ENCODE results near the gene KIF26B.

KIF26B gene

DNA sequence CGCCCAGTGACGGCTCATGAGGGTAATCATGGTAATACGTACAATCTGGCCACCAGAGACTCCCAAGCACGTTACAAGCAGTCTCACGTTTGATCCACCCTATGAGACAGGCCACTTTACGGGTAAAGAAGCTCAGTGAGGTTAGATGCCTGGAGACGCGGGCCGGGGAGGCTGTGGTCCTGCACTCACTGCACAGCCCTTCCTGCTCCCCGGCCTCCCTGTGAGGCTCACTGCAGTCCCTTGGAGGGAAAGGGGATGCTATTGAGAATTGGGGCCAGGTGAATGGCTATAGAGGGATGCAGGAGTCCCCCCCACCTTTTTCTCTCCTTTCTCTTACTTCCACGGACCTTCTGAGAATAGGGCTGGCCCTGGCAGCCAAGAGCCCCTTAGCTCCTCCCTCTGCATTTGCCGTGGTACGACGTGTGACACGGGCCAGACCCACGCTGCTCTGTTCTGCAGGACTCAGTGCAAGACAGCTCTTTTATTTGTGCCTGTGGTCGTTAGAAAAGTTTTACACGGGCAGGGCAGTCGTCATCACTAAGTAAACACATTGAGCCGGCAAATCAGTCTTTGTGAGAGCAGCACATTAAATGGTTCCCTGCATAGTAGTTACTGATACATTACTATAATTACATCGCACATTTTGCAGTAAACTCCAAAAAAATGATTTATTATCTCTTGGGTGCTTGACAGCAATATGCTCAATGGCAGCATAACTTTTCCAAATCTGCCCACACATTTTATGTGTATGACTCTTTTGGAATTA lies 18.8 kb downstream of the KIF26B start:
- peak; percentile 19 for DNase-seq

DNA sequence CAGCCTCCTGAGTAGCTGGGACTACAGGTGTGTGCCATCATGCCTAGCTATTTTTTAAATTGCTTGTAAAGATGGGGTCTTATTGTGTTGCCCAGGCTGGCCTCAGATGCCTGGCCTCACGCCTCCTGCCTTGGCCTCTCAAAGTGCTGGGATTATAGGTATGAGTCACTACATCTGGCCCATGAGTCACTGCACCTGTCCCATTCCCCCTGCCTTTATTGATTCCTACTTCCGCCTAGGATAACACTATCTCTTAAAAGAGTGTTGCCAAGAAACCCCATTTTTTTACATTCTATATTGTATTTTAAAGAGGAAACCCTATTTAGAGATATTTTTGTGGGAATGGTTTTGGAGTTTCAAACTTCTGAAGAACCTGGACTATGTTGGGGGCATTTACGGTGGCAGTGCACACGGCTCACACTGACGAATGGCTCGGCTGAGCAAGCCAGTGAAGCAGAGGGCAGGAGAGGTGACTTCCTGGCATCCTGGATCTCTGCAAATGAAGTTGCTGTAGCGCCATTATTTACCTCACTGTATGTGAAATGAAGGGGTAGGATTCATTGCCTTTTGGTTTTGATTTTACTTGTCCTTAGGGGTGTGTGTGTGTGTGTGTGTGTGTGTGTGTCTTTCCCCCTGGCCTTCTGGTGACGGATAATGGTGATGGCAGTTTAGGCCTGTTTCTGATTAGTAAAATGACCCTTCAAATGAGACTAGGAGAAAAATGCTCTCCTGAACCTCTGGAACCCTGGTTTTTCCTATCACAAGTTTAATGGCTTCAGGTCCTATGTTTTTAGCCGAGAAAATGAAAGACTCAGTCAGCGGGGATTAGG lies 22.5 kb downstream of the KIF26B start:
- no peak for DNase-seq

DNA sequence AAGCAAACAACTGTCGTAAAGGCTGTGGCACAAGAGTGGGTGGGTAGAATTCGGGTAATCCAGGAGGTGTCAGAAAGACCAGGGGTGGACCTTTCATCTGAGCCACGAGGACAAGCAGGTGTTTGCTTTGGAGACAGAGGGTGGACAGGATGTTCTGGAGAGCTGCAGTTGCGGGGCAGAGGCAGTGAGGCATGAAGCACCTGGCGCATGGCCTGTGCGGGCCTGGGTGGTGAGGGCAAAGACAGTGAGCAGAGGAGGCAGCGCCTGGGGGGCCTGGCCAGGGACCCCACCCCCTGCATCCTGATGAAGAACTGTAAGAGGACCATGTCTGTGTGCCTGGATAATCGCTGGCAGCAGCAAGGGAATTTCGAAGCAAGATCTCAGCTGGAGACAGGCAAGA lies 24.9 kb downstream of the KIF26B start:
- DNase-seq: no peak

DNA sequence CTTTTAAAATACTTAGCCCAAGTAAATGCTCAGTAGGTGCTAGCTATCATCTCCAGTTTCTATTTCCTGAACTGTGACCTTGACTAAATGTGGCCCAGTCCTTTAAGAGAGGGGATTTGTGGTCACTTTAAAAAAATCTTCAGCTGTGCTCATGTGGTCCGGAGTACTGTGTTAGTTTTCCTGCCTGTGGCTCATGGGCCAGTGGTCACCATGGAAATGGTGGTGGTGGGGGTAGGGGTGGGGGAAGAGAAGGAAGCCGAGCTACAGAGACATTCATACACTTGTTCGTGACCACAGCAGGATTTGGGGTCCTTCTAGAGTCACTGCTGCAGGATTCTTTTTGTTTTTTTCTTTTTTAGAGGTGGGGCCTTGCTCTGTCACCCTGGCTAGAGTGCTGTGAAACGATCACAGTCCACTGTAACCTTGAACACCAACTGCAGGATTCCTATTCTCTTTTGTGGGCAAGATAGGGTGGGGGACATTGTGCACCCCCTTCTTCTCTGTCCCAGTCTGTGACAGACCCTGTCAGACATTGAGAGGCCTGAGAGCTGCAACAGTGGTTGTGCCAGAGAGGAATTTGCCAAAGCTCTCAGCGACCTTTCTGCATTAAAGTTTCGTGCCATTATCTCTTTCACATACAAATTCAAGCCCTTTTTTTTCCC lies 25.8 kb downstream of the KIF26B start:
- no peak for DNase-seq

DNA sequence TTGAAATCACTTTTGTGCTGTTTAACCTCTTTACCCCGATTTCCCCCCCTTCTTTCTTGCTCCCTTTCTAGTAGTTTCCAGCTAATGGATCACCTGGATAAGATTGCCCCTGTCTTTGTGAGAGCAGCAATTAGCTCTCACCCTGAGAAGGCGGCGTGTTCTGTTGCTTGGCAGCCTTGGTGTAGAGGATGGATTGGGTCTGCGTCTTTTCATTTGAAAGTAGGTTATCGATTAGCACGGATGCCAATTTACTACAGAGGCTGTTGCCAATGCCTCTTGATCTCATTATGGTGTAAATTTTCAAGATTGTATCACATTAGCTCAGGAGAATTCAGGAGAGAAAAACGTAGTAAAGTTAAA lies 26.4 kb downstream of the KIF26B start:
- no peak for DNase-seq

DNA sequence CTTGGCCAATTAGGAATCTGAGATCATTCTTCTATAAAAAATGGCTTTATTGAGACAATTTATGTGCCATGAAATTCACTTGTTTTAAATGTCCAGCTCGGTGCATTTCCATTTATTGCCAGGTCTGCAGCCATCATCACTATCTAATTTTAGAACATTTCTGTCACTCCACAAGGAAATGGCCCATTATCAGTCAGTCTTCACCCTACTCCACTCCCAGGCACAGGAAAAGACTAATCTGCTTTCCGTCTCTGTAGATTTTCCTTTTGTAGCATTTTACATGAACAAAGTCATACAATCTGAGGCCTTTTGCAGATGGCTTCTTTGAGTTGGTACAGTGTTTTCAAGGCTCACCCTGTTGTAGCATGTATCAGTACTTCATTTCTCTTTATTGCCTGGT lies 27.2 kb downstream of the KIF26B start:
- no peak for DNase-seq

DNA sequence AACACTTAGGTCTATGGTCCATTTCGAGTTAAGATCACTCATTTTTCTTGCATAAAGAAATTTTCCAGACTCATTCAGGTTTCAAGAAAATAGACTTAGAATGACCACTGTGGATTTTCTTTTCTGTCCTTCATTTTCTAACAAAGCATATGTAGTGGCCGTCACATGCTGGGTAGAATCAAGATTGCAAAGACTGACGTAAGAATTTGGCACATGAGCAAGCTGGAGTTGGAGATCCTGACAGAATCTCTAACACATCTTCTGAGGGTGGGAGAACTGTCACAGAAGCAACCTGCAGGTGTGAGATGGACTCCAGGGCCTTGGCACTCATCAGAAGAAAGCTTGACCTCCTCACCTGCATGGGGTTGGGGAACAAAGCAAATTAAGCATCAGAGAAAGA lies 28.6 kb downstream of the KIF26B start:
- DNase-seq: no peak

DNA sequence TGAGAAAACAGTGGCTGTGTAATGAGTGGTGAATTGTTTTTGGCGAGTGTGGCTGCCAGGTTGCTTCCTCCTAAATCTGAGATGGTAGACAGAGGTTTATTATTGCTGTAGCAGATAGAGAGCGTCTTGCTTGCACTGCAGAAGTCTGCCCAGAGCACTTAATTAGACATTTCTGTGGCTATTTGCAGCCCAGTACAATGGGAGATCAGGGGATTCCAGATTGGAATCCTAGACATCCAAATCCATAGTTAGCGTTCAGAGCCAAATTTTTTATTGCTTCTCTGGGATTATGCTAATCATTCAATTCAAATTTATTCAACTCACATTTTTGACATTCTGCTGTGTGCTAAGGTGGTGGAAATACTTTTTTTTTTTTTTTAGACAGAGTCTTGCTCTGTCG lies 30.0 kb downstream of the KIF26B start:
- DNase-seq: no peak

DNA sequence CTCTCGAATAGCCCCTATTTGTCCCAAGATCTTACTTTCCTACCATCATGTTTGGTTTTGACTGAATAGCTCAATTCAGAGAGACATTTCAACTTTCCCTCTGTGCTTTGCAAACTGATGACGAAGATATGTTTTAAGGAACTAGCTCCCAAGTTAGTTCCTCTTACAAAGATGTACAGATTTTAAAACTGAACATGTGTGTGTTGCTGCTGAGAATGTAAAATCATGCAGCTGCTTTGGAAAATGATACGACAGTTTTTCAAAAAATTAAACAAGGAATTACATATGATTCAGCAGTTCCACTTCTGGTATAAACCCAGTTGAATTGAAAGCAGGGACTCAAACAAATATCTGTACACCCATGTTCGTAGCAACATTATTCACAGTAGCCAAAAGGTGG lies 33.6 kb downstream of the KIF26B start:
- DNase-seq: no peak

DNA sequence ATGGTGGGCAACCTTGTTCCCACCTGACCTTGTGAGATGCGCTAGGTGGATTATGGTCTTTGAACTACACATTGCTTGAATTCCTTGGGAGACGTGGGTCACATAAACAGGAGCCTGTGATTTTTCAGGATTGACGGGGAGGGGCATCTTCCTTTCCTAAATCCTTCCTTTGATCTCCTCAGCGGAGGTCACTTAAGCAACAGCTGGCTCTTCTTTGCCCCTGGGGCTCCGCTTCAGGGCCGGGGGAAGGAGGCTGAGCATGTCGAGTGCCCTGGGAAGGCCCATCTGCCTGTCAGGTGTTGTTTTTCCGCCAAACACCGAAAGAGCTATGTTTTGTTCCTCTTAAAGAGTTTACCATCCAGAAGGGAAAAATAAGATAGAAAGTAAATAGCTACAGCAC lies 40.6 kb downstream of the KIF26B start:
- DNase-seq: no peak

DNA sequence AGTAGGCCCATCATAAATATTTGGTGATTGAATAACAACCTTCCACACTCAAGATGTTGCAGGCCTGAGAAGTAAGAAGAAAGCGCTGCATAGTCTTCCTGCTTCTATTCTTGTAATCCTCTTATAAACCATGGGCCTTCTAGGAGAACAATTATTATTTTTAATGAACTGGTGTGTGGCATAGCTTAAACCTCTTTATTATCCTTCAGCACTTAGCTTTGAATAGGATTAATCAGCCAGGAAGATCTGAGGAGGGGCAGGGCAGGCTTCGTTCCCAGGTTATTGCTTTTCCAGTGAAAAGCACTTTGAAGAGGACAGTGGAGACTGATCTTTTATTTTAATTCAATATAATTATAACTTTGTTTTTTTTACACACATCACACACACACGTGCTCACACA lies 42.3 kb downstream of the KIF26B start:
- DNase-seq: no peak

DNA sequence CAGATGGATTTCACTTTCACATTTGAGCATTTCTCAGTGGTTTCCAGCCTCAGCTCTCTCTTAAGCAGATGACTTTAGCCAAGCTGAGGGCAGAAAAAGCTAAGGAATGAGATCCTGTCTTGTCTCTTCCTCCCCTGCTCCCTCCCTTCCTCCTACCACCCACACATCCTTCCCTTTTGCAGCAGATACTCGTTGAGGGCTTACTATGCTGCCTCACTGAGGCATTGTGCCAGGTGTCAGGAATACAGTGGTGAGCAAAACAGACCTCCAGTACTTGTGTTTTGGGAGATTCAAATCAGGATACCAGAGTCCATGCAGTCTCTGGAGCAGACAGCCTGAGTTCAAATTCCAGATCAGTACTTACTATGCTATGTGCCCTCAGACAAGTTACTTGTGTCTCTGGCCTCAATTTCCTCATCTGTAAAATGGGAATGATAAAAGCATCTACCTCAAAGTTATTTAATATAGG lies 43.2 kb downstream of the KIF26B start:
- DNase-seq: no peak

DNA sequence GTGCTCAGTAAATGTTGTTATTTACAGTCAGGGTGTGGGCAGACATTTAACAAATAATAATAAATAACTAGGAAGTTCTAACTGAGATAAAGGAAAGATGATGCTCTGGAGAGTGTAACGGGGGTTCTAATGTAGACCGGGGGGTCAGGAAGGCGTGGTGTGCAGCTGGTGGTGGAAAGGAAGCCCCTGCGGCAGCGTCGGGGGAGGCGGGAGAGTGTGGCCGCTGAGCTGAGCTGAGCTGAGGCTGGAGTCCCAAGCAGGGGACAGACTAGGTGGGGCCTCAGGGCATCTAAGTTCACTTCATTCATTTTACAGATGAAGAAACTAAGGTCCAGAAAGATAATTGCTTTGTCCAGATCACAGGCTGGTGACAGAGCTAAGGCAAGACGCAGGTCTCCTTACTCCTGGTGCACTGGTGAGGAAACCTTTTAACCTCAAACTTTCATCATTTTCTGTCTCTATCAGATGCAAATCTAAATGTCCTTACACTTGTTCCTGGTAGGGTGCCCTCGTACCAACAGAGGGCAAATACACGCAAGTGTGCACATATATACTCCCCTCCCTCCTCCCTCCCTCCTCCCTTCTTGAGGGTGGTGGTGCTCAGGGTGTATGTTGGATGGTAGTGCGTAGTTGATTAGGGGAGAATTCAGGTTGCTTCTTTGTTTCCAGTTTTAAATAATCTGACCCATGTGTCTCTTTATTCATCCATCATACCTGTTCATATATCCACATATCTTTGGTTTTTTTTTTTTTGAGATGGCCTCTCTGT lies 44.1 kb downstream of the KIF26B start:
- no peak for DNase-seq

DNA sequence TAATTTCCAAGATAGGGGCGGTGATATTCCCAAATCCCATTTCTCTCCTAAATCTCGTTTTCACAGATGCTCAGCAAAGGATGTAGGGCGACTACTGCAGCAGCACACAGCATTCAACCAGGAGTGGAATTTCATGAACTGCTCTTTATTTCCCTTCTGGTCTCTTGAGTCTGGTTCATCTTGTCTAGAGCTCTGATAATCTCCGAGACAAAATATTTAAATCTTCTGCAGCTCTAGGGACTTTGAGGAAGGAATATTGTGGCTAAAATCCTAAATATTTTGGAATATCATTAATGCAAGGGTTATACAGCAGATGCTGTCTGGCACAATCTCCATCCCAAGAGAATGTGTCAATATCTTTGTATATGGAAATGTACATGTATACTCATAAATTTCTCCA lies 45.4 kb downstream of the KIF26B start:
- DNase-seq: no peak

DNA sequence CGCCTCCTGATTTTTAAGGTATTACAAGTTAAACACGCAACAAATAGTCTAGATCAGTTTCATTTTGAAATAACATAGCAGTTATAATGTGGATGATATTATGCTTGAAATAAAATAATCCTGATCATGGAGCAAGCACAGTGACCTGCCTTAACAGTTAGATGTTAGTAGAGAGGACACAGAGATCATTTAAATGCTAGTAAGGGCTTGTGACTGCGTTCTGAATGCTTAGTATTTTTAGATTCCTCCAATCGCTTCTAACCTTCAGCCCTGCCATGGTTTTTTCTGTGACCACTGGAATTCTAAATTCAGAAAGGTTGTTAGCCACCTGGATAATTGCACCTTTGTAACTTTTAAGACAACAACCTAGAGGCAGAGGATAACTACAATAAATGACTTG lies 46.4 kb downstream of the KIF26B start:
- DNase-seq: no peak

DNA sequence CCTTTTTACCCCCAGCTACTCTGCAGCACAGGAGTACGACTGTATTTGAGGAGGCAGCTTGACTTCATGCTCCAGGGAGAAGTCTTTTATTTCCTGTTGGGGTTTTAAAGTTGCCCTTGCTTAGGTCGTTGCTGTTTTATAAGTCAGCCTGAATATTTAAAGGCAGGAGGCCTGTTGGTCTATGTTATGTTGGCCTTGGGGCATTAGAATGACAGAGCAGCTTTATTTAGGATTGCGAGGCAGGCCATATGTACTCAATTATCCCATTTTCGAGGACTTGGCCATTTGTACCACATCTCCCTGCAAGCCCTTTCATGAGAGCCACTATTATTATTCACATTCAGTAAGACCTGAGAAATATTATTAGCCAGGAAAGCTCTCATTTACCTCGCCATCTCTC lies 47.0 kb downstream of the KIF26B start:
- no peak for DNase-seq

DNA sequence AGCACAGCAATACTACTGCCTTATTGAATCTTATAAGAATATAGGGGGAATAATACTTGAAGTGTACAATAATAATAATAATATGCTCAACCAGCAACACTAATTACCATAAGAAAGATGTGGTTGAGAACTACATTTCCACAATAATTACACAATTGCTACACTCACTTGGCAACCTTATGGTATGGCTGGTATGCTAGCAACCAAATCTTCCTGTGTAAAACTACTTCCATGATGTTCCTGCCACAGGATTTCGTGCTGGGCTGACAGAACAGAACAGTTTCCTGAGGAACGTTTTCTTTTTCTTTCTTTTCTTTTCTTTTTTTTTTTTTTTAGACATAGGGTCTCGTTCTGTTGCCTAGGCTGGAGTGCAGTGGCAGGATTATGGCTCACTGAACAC lies 50.6 kb downstream of the KIF26B start:
- DNase-seq: no peak

DNA sequence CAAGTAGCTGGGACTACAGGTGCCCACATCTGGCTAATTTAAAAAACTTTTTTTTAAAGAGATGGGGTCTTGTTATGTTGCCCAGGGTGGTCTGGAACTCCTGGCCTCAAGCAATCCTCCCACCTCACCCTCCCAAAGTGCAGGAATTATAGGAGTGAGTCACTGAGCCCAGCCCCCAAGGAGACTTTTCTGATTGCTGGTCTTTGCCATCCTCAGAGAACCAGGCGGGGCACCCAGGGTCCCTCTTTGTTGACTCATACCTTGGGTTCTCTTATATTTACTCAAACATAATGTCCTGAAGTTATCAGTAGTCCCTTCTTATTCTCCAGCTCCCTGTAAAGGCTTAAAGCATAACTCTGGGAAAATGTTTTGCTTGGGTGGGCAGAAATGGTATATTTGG lies 51.1 kb downstream of the KIF26B start:
- DNase-seq: no peak

DNA sequence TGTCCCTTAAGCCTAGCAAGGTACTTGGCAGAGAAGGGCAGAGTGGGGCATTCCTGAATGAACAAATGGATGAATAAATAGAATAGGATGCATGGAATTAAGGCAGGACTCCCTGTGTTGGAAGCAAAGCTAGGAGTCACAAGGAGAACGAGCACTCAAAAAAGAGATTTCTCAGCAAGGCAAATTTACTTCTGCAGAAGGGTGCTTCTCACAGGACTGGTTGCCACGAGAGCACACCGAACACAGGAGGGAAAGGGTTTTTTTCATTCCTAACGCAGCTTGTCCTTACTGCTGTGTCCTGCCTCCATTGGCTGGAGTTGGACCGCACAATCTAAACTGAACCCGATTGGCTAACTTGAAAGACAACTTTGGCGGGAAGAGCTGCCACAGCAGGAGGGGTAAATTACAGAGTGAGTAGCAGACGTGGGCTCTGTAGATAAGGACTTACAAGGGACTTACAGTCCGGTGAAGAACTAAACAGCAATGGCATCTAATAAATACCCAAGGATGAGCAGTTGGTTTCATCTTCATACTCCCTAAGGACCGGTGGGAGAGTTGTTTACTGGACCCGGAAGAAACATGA lies 52.4 kb downstream of the KIF26B start:
- DNase-seq: no peak

DNA sequence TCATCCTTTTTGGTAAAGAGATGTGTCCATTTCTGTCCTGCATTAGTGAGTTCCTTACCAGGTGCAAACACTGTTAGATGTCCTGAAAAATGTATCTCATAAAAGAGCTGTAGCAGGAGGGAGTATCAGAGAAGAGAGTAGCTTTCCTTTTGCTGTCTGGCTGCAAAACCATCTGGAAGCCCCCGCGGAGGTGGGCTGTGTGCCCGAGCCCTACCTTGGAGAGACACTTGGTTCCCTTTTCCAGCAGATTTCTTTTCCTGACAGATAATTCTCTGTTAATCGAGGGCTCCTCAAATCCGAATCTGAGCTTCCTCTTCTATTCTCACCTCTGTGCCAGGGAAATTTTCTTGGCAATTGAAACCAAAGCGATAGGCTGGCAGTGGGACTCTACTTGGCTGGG lies 53.0 kb downstream of the KIF26B start:
- no peak for DNase-seq

DNA sequence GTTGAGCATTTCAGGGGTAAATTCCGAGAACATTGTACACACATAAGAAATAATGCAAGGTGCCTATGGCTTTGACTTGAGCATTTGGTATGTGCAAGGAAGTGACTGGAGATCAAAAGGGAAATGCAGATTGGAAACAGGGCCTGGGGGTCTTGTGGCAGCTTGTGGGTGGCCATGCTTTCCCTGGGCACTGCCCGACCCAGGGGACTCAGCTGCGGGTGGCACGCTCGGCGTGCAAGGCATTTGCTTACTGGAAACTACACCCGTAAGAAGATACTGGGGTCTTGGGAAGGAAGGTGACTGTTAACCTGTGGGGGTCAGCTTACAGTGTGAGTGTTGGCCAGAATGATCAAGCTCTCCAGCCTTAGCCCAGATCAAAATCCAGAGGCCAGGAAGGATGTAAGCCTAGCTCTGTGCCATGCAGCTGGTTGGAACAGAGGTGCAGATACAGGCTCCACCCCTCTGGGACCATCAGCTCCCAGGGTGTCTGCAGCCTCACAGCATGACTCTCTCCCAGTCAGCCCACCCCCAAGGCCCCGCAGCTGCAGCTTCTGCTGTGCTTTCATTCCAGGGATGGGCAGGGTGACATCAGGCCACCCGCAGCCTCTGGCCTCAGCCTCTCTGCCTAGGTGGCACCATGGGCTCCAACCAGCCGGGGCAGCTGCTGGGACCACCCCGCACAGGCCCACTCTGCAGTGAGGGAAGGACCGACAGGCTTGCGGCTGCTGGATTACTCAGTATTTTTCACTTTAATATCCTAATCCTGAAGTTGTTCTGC lies 55.1 kb downstream of the KIF26B start:
- DNase-seq: no peak

Data from NCI-H2081 treated with DMSO at 0.1 percent for 48 hours (cell line).